Esophagus muscularis mucosa (tissue), 4 donors: ENCODE data around the gene SLC43A1.

Experiments used
- EP300 ChIP-seq: sonication (generic); formaldehyde crosslinking; IDR thresholded peaks from one replicate; pipeline ENCODE4 v1.6.1; 2017; ENCODE audit warnings: antibody characterized with exemption
- POLR2A ChIP-seq: fragments of 450-650 bp; IDR thresholded peaks from one replicate; pipeline ENCODE4 v1.6.1; 2017; ENCODE audit warnings: antibody characterized with exemption, moderate library complexity, mild to moderate bottlenecking, low read depth
- POLR2AphosphoS5 ChIP-seq, 2 donors: sonication (generic); formaldehyde crosslinking; IDR thresholded peaks; one replicate each; pipeline ENCODE4 v1.6.1; 2017; ENCODE audit warnings: antibody characterized with exemption in 2 of 2
- TF ChIP-seq, protein P1 (sequence below), 3 experiments: fragments of 200-600 bp in 2 of 3; fragments of 450-650 bp in 1 of 3; sonication (generic) in 2 of 3; IDR thresholded peaks; one replicate each; pipeline ENCODE4 v1.5.1; 2017 to 2019; ENCODE audit warnings: antibody characterized with exemption in 3 of 3, mild to moderate bottlenecking in 2 of 3, moderate library complexity in 1 of 3

- TF ChIP-seq, protein P1, sequence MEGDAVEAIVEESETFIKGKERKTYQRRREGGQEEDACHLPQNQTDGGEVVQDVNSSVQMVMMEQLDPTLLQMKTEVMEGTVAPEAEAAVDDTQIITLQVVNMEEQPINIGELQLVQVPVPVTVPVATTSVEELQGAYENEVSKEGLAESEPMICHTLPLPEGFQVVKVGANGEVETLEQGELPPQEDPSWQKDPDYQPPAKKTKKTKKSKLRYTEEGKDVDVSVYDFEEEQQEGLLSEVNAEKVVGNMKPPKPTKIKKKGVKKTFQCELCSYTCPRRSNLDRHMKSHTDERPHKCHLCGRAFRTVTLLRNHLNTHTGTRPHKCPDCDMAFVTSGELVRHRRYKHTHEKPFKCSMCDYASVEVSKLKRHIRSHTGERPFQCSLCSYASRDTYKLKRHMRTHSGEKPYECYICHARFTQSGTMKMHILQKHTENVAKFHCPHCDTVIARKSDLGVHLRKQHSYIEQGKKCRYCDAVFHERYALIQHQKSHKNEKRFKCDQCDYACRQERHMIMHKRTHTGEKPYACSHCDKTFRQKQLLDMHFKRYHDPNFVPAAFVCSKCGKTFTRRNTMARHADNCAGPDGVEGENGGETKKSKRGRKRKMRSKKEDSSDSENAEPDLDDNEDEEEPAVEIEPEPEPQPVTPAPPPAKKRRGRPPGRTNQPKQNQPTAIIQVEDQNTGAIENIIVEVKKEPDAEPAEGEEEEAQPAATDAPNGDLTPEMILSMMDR (IDR thresholded peaks at IDR 0.05), result no peak
- TF ChIP-seq POLR2A (no peak), EP300 (no peak), POLR2AphosphoS5 (IDR thresholded peaks at IDR 0.05) (no peak)
These were observed 28.1 kb upstream of the SLC43A1 start for GRCh38 chr11:57543593-57543992.
